ENCODE data around the gene RAI1. TPM values are rescaled to one million over a fixed set of nuclear protein-coding genes. Genes with fewer than 3 reads are reported as not detected.

The RAI1 gene
- total and polyA plus RNA-seq, 7 donors: 1.8 to 31.9 (median 9.3) TPM

DNA sequence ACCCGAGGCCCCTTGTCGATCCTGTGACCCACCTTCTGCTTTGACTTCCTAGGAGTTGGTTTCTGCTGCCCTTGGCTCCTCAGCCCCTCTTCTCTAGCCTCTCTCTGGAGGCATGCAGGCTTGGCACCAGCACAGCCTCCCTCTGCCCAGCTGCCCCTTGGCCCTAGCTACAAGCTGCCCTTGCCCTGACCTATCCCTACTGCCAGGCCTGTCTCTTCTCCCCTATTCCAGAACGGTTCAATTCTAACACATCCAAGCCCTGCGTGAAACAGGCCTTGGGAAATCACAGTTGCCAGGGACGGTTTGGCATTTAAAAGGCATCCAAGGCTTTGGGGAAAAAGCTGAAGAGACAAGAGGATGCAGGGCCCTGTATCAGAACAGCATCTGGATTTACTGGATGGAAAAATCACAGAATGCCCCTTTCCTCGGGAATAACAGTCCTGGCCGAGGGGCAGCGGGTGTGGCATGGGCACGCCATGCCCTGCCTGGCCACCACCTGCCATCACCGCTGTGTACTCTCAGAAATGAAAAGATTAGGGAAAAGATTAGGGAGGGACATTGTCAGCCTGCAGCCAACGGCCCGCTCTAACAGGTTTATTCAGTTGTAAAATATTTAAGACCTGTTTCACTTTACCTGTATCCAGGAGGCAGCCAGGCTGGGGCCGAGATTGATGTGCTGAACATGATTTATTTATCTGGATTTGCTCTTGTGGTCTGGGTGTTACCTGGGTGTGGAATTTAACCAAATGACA lies 15.8 kb downstream of the RAI1 start:
- H3K4me1 ChIP-seq: peaks cover 0 to 94% (median 92%) of the 10 kb centered on the region in 4 donors
- no peaks in the 10 kb centered on the region for H3K27me3 ChIP-seq
- no peak for DNase-seq
- intact Hi-C loops (cut with DNase I): no loop called here
- TF ChIP-seq EP300 (IDR thresholded peaks at IDR 0.05) (no peak), POLR2A (IDR thresholded peaks at IDR 0.05) (no peak), POLR2AphosphoS5 (IDR thresholded peaks at IDR 0.05) (no peak)
- TF ChIP-seq, protein P1, sequence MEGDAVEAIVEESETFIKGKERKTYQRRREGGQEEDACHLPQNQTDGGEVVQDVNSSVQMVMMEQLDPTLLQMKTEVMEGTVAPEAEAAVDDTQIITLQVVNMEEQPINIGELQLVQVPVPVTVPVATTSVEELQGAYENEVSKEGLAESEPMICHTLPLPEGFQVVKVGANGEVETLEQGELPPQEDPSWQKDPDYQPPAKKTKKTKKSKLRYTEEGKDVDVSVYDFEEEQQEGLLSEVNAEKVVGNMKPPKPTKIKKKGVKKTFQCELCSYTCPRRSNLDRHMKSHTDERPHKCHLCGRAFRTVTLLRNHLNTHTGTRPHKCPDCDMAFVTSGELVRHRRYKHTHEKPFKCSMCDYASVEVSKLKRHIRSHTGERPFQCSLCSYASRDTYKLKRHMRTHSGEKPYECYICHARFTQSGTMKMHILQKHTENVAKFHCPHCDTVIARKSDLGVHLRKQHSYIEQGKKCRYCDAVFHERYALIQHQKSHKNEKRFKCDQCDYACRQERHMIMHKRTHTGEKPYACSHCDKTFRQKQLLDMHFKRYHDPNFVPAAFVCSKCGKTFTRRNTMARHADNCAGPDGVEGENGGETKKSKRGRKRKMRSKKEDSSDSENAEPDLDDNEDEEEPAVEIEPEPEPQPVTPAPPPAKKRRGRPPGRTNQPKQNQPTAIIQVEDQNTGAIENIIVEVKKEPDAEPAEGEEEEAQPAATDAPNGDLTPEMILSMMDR (IDR thresholded peaks at IDR 0.05): no peak
- H3K27ac ChIP-seq: peak overlapping the region; percentile 95 to 99 (median 98)
- no peaks in the 10 kb centered on the region for H3K9me3 ChIP-seq
- 26 to 71% methylated on average over 13 of the region's 13 CpGs for WGBS, 2 donors
- no peak overlapping the region for H3K4me3 ChIP-seq
- no peaks in the 10 kb centered on the region for H3K36me3 ChIP-seq

DNA sequence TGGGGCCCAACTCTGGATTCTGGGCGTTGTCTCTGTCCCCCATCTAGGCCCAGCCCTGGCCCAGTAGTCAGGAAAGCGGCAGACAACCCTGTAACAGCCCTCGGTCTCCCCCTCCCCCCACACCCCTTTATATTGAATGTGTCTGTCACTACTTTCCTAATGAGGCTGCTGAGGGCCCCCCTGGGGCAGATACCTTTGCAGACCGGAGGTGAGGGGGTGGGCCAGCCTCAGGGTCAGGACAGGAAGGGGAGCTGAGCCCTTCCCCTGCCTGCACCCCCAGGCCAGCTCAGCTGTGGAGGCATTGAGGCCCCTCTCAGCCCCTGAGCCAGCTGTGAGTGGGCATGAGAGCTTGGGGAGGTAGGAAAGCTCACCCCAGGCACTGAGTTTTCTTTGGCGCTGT lies 17.1 kb downstream of the RAI1 start:
- intact Hi-C loops (cut with DNase I): no loop called here
- DNase-seq: no peak
- H3K9me3 ChIP-seq: no peaks in the 10 kb centered on the region
- peak overlapping the region; percentile 95 to 99 (median 98) for H3K27ac ChIP-seq
- TF ChIP-seq POLR2AphosphoS5 (IDR thresholded peaks at IDR 0.05): no peak
- no peaks in the 10 kb centered on the region for H3K36me3 ChIP-seq
- peaks cover 0 to 94% (median 93%) of the 10 kb centered on the region in 4 donors for H3K4me1 ChIP-seq
- no peak overlapping the region for H3K4me3 ChIP-seq
- whole genome bisulfite sequencing, 2 donors: 66 to 74% methylated on average over 5 of the region's 5 CpGs
- no peaks in the 10 kb centered on the region for H3K27me3 ChIP-seq

DNA sequence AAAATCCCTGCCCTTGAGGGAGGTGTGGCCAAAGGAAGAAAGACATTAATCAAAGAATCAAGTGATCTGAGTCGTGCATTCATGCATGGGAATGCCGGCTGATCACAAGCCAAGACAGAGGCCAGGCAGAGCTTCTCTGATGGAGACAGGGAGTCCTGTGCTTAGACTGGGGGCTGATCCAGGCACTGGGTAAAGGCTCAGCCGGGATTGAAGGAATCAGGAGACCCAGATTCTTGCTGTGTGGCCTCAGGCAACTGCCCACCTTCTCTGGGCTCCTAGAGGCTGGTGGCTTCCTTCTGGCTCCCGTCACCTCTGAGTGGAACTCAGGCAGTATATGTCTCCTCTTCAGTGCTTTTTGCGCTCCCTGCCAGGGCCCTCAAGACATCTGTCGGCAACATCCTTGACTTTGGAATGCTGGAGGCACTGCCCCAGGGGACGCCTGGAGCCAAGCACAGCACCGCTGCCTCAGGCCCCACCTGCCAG lies 17.7 kb downstream of the RAI1 start:
- 74 to 77% methylated on average over 8 of the region's 8 CpGs for WGBS, 2 donors

DNA sequence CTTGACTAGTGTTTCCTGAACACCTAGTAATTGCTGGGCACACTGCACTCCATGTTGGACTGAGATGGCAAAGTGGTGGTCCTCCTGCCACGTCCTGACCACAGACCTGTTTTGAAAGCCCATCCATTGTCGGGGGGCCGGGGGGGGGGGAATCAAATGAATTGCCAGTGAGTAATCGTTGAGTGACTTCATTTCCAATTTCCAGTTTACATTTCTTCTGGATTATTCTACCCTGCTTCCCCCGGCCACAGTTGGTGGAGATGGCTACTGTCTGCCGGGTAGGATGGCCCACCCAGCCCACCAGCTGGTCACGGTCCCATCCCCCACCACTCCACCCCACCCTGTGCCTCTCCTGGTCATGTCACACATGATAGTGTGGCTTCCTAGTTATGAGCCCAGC lies 18.2 kb downstream of the RAI1 start:
- Histone ChIP-seq H3K27me3 (no peaks in the 10 kb centered on the region), H3K36me3 (no peaks in the 10 kb centered on the region), H3K4me1 (peaks cover 0 to 92% (median 87%) of the 10 kb centered on the region in 4 donors), H3K9me3 (no peaks in the 10 kb centered on the region), H3K4me3 (no peak overlapping the region), H3K27ac (peak overlapping the region; percentile 95 to 99 (median 98))
- TF ChIP-seq POLR2A (IDR thresholded peaks at IDR 0.05): no peak
- TF ChIP-seq, protein P1 (IDR thresholded peaks at IDR 0.05): no peak
- no peak for TF ChIP-seq POLR2AphosphoS5 (IDR thresholded peaks at IDR 0.05)
- TF ChIP-seq EP300 (IDR thresholded peaks at IDR 0.05): no peak
- 80 to 82% methylated on average over 7 of the region's 7 CpGs for WGBS, 2 donors
- no peak for DNase-seq
- intact Hi-C loops (cut with DNase I): no loop called here

More for the DNA sequence above, 17.7 kb downstream of the RAI1 start:
- no peak overlapping the region for H3K4me3 ChIP-seq
- TF ChIP-seq POLR2A (IDR thresholded peaks at IDR 0.05) (no peak), POLR2AphosphoS5 (IDR thresholded peaks at IDR 0.05) (peak in 3 of 4 donors; percentile 27 to 79 (median 54)), EP300 (IDR thresholded peaks at IDR 0.05) (peak in 1 of 4 donors; percentile 55)
- TF ChIP-seq, protein P1 (IDR thresholded peaks at IDR 0.05): no peak
- no peaks in the 10 kb centered on the region for H3K9me3 ChIP-seq
- H3K4me1 ChIP-seq: peaks cover 0 to 94% (median 91%) of the 10 kb centered on the region in 4 donors
- intact Hi-C loops (cut with DNase I): no loop called here
- peak; percentile 88 for DNase-seq
- H3K27me3 ChIP-seq: no peaks in the 10 kb centered on the region
- no peaks in the 10 kb centered on the region for H3K36me3 ChIP-seq
- peak overlapping the region; percentile 95 to 99 (median 98) for H3K27ac ChIP-seq

DNA sequence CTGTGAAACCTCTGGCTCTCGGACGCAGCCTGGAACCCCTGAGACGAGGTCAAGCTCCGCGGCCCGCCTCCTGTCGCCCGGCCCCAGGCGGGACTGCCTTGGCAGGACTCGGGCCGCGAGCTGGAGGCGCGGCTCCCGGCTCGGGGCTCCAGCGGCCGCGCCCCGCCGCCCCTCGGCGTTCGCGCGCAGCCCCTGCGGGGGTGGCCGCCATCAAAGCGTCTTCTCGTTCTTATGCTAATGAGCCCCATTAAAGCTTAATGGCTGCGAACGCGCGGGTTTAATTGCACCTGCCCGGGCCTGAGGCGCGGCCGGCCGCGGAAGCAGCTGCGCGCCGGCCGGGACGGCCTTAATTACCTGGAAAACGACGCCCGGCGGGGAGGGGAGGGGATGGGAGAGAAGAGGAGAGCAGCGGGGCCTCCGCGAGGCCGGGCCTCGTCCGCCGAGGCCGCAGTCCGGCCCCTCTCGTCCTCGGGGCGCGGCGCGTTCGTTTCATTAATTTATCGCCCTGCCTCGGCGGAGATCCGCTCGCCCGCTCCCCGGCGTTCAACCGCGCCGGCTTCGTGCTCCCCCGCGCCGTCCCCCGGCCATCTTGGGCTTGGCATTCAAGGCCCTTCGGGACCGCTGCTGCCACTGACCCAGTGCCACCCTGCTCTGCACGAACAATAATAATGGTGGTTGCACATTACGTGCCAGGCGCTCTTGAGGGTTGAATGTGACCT lies 19.2 kb downstream of the RAI1 start:
- DNase-seq: no peak
- H3K4me1 ChIP-seq: peaks cover 0 to 86% (median 82%) of the 10 kb centered on the region in 4 donors
- H3K4me3 ChIP-seq: peak overlapping the region; percentile 28 to 50 (median 44)

More for the DNA sequence above, 19.2 kb downstream of the RAI1 start:
- WGBS, 2 donors: 13 to 44% methylated on average over 86 of the region's 86 CpGs
- H3K9me3 ChIP-seq: no peaks in the 10 kb centered on the region
- no peaks in the 10 kb centered on the region for H3K36me3 ChIP-seq
- H3K27me3 ChIP-seq: no peaks in the 10 kb centered on the region
- peak overlapping the region; percentile 95 to 99 (median 98) for H3K27ac ChIP-seq
- no peak for TF ChIP-seq POLR2AphosphoS5 (IDR thresholded peaks at IDR 0.05)
- no peak for TF ChIP-seq EP300 (IDR thresholded peaks at IDR 0.05)
- no peak for TF ChIP-seq POLR2A (IDR thresholded peaks at IDR 0.05)
- TF ChIP-seq, protein P1 (IDR thresholded peaks at IDR 0.05): no peak
- intact Hi-C loops (cut with DNase I): no loop called here

Data from sigmoid colon (tissue), 7 donors.